Sigmoid colon (tissue), 4 donors: ENCODE data around the gene TFG.

Source experiments
- EP300 ChIP-seq, 4 donors: sonication (generic); formaldehyde crosslinking; IDR thresholded peaks; one replicate each; pipeline ENCODE4 v1.6.1; 2017; ENCODE audit warnings: antibody characterized with exemption in 4 of 4
- POLR2AphosphoS5 ChIP-seq, 4 donors: sonication (generic); formaldehyde crosslinking; IDR thresholded peaks; one replicate each; pipeline ENCODE4 v1.6.1; 2017; ENCODE audit warnings: antibody characterized with exemption in 4 of 4
- TF ChIP-seq, protein P1 (sequence below), 4 experiments: fragments of 450-650 bp in 3 of 4; fragments of 200-600 bp in 1 of 4; IDR thresholded peaks; one replicate each; pipeline ENCODE4 v1.5.1; 2016 to 2019; ENCODE audit warnings: antibody characterized with exemption in 4 of 4, mild to moderate bottlenecking in 3 of 4, moderate library complexity in 2 of 4

DNA sequence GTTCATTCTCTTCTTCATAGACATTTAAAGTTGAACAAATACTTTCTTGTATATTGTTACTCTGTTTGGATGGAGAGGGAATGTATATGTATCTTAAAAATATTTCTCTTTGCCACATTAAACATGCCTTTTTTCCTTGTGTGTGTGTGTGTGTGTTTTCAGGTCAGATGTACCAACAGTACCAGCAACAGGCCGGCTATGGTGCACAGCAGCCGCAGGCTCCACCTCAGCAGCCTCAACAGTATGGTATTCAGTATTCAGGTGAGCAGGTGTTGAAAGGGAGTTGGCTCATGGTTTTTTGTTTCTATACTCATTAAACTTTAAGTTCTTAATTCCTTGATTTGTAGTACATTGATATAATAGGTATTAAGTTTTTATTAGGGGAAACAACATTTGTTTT lies 35.4 kb downstream of the TFG start:
- TF ChIP-seq, protein P1, sequence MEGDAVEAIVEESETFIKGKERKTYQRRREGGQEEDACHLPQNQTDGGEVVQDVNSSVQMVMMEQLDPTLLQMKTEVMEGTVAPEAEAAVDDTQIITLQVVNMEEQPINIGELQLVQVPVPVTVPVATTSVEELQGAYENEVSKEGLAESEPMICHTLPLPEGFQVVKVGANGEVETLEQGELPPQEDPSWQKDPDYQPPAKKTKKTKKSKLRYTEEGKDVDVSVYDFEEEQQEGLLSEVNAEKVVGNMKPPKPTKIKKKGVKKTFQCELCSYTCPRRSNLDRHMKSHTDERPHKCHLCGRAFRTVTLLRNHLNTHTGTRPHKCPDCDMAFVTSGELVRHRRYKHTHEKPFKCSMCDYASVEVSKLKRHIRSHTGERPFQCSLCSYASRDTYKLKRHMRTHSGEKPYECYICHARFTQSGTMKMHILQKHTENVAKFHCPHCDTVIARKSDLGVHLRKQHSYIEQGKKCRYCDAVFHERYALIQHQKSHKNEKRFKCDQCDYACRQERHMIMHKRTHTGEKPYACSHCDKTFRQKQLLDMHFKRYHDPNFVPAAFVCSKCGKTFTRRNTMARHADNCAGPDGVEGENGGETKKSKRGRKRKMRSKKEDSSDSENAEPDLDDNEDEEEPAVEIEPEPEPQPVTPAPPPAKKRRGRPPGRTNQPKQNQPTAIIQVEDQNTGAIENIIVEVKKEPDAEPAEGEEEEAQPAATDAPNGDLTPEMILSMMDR (IDR thresholded peaks at IDR 0.05): no peak
- TF ChIP-seq POLR2AphosphoS5 (IDR thresholded peaks at IDR 0.05) (no peak), EP300 (IDR thresholded peaks at IDR 0.05) (no peak)
